Activated gamma-delta T cell (primary cell): ENCODE measurements around the gene CENPE.

ENCODE experiments used
- DNase-seq: peaks from one replicate; lab custom pipeline; 2025; lab: John Stamatoyannopoulos, UW

Gene CENPE

DNA sequence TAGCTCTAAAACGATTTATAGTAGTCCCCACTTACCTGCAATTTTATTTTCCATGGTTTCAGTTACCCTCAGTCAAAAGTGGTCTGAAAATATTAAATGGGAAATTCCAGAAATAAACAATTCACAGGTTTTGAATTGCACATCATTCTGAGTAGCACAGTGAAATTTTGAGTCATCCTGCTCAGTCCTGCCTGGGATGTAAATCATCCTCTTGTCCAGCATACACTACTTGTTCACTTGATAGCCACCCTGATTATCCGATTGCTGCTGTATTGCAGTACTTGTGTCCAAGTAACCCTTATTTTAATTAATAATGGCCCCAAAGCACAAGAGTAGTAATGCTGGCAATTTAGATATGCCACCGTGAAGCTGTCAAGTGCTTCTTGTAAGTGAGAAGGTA is 75.0 kb downstream of the CENPE start:
- no peak for DNase-seq

DNA sequence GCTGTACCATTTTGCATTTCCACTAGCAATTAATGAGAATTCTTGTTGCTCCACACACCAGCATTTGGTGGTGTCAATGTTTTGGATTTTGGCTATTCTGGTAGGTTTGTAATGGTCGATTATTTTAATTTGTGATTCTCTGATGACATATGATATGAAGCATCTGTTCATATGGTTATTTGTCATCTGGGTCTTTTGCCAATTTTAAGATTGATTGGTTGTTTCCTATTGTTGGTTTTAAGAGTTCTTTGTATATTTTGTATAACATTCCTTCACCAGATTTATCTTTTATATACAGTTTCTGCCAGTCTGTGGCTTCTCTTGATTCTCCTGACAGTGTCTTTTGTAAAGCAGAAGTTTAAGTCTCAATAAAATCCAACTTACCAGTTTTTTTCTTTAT is 80.0 kb downstream of the CENPE start:
- DNase-seq: no peak

DNA sequence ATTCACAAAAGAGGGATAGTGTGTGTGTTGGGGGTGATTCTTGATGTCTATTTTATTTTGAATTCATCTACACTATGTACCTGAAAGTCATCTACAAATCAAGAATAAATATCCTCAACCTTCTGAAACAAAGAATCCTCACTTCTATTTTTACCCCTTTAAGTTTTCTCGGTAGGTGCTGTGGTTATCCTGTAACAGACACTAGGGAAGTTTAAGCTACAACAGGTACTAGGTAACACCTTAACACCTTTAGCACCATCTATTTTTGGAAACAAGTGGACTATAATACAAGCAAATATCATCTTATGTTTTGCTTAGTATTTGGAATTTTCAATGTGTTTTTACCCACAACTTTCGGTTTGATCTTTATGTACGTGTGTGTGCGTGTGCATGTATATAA is 86.5 kb downstream of the CENPE start:
- DNase-seq: no peak

DNA sequence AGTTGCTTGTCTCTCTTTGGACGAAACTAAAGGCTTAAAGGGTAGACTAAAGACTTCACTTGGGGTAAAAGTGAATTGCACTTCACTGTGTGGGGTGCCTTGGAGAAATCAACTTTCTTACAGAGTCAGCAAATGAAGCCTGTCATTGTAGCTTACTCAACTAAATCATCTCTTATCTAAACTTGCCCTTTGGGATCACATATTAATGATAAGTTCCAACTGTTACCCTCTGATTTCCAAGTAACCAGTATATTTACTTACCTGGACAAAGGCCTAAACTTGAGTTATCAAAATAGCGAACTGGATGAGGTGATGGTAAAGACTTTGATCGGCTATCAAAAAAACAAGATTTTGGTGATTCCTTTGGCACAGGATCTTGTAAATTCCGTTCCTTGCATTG is 89.6 kb downstream of the CENPE start:
- no peak for DNase-seq

DNA sequence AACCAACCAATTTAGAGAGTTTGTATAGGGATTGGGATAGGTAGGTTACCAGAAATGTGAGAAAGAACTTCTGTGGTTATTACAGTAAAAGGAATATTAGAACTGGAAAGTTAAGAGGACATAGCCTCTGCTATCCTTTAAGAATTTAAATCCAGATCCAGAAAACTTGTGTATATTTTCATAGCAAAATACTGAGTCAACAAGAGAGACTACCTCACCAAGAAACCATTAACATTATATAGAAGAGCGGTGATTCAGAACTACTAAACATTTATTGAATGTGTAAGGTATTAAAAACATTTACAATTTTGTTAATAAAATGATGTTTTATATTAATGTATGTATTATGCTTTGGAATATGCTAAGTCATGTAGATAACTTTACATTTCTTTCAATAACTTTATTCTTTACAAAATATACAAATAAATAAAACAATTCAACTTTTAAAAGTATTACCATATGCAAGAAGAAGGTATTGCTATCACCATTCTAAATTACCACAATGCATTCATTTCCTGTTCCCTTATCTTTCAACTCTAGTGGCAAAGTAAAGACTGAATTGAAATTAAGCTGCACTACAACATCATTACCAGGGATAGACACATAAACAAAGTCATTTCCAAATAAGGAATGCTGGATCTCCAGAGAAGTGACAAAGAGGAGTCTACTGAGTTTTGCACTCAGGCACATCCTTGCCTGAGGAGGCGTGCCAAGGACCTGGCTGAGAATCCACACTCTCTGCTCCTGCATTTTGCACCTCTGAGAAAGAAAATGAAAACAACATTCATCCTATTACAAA is 92.4 kb downstream of the CENPE start:
- no peak for DNase-seq

DNA sequence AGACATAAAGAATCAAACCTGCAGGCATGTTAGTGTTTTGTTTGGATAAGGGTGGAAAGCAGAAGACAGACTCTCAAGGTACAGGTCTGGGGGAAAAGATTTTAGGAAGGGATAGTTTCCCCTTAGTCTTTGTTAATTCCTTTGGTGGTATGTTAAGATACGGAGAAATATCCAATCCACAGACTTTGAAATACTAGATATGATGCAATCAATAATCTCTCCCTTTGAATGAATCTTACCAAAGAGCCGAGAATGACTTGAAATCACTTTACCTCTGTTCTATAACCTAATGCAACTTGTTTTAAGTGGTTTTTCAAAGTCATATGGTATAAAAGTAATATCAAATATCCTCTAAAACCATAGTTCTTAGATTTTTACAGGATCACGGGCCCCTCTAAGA is 93.3 kb downstream of the CENPE start:
- DNase-seq: no peak

DNA sequence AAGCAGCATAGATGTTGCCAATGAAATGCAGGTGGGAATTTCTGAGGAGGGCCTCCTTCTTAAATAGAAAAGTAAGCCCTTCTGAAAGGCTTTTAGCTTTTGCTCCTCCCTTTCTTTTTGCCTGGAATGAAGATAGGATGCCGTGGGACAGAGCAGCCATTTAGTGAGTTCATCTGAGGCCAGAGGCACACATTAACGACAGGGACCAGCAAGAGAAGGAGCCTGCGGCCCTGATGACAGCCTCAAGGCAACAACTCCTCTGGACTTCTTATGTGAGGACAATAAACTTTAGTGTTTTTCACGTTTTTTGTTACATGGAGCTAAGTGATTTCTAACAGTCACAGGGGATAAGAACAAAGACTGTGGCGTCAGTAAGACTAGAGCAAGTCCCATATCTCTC is 97.5 kb downstream of the CENPE start:
- no peak for DNase-seq

DNA sequence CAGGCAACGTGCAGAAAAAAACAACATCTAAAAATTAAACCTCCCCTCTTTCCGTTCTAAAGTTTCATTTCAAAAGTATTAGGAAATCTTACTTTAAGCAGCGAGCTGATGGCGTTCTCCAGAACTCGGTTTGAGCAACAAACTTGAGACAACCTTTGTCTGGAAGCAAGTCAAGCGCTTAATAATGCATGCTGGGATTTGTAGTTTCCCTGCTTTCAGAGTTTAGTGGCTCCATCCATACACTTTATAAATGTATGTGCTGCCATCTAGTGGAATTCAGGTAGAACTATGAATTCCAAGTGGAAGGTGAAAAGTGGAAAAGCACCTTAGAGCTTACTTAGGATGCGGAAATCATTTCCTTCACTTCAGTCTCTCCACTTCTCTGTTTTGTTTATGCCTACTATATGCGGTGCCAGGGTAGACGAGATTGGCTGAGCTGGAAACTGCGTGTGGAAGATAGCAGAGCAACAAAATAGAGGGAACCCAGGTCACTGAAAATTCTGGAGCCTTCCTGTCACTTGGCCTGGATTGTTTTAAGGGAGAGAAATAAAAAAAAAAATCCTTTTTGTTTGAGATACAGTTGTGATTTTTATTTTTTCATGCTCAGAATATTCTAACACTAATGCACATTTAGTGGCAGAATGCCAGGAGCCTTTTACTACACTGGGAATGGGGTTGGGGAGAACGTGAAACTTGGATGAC is 98.3 kb downstream of the CENPE start, which contains the start of gene BDH2:
BDH2 (minus strand) TSS at position 144 of the 702 bp plus-strand sequence. CDS start 3,580 bp downstream, outside the sequence.
- DNase-seq: no peak

DNA sequence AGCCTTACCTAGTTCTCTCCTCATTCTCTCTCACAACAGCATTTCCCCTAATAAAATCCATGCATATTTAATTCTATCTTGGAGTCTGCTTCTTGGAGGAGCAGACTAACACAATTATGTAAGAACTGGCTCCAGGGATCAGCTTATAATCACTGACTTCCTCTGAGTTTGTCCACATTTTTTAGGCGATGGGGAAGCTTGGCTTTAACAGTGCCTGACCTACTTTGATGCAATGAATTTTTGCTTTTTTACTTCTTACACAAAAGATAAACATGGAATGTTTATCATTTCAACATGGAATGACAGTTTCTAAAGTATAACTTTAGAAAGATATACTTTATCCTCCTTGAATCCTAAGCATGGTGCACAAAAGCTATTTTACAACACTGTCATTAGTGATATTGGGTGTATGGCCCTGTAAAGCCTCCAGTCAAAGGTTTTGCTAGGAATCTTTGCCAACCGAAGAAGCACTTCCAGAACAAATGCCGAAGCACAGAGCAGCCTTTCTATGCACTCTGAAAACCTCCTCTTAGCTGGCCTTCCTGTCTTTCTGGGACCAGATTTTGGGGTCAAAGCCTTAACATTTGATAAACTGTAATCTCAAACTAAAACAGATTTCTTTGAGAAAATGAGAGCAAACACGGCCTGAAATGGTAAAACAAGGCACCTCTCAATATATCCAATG is 99.2 kb downstream of the CENPE start:
- no peak for DNase-seq

DNA sequence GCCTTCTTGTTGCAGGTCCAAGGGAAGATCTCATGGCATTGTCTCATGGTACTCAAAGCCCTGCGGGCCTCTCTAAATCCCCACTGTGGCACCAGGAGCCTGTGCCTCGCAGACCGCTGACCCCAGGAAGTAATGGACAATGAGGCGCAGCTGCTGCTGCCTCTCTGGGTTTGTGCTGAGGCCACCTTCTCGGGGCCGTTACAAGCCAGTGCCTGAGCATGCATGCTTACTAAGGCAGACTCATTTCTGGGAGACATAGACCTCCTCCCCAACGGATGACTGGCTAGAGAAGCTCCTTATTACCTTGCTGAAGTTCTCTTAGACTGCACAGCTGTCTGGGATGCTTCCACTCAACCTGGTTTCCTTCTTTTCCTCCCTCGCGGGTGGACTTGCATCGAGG is 99.8 kb downstream of the CENPE start:
- no peak for DNase-seq

DNA sequence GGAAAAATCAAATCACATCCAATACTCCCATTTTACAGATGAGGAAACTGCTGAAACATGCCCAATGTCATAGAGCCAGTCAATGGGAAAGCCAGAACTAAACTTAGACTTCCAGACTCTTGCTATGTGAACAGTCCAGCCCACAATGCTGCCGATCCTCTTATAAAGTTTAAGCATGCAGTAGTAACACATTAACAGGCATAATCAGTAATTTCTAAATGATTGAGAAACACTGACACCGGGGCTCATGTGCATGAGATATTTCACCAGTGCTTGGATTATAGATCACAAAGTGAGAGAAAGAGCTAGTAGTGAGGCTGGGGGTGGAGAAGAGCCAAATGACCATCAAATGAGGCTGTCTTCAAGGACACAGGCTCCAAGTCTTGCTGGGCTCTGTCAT is 101.0 kb downstream of the CENPE start:
- no peak for DNase-seq

DNA sequence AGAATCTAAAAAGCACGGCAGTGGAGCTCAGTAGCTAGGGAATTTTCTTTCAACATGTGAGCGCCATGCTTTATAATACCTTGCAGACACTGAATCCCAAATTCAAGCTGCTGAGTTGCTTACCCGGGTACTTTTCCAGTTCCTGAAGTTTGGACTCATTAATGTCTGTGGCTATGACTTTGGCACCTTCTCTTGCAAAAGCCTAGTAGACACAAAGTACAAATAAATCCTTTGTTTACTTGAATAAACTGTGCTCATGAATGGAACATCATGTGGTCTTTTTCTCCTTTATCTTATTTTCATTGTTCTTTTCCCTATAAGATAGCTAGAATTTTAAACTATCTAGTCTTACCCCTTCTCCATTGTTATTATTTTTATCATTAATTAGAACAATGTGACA is 103.1 kb downstream of the CENPE start:
- DNase-seq: no peak

DNA sequence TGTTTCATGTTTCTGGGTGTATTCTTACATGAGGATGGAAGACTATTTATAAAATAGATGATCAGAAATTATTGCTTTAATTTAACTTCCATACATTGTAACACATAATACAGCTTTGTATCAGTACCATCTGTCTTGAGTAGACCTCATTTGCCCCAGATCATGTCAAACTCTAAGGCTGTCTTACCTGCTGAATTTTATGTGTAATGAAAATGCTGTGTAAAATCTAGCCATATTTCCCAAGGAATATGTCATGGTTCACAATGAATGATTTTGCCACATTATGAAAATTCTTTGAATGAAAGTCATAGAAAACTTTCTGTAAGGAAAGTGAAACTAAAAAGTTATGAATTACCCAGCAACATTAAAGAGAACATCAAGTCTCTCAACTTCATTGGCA is 105.9 kb downstream of the CENPE start:
- no peak for DNase-seq

DNA sequence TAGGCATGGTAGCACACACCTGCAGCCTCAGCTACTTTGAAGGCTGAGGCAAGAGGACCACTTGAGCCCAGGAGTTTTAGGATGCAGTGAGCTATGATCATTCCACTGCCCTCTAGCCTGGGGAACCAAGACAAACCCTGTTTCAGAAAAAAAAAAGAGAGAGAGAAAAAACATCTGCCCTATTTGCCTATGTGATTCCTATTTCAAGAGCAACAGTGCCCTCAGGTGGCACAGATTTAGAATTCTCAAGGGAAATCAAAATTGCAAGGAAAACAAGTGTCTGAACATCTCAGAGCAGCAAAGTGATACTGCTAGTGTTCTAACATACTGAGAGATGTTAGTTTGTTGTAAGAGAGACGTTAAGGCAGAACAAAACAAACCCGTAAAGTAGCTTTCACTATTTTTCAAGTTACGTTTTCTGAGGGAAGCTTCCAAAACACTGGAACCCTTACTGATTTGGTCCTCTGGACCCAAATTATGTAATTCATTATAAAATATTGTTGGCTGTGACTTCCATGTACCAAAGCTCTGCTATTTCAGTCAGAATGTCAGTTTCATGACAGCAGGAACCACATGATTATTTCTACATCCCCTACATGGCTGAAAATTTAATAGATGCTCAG is 106.4 kb downstream of the CENPE start:
- no peak for DNase-seq

DNA sequence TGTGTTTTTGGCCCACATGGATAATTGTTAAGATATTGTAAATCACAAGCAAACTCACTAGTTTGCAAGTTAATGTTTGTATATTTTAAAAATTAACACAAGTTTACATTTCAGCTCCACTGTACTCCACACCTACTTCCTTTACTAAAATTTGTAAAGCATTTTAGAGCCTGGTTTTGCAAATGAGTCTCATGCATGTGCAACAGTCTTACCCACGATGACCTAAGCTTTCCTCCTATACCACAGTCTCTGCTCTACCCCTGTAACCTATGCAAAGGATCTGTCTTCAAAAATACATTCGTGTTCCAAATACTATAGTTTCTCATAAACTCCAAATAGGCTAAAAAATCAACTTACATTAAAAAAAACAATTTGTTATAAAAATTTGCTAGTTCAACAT is 108.7 kb downstream of the CENPE start:
- DNase-seq: no peak

DNA sequence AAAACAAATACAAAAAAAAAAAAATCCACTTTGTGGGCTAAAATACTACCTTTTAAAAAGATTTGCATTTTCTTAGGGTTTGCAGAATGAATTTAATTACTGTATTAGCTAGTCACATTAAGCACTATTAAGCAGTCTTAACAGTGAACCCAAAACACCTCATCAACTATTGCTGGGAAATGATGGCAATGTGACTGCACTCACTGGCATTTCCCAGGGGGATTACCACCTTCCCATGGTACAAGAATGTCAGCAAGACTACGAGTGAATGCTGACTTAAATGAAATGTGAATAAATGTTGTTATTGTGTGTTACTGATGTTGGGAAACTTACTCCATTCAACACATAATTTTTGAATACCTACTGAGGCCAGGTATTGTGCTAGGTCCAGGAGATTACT is 111.6 kb downstream of the CENPE start:
- no peak for DNase-seq

DNA sequence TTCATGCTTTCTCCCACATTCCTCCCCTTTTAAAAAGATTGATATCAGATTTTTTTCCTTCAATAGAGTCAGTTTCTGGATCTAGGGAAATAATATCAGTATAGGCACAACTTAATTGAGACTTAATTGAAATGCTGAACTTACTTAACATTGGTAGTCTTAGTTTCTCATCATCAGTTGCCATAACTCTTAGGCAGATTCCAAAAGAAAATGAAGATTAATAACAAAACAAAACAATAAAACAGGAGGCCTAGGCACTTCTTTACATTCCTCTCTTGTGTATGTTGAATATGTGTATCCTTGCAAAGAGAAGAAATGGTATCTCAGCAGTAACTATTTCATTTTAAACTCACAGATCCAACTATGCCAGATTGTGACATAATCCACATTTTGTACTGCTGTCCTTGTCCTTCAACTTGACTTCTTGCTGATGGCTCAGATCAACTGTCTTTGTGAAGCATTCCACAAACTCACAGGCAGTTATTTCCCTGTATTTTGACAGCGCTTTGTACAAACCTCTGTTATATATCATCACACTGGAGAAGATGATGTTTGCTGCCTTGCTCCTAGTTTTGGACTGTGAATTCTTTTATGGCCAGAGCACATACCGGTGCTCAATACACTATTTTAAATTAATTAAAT is 112.5 kb downstream of the CENPE start:
- DNase-seq: no peak

DNA sequence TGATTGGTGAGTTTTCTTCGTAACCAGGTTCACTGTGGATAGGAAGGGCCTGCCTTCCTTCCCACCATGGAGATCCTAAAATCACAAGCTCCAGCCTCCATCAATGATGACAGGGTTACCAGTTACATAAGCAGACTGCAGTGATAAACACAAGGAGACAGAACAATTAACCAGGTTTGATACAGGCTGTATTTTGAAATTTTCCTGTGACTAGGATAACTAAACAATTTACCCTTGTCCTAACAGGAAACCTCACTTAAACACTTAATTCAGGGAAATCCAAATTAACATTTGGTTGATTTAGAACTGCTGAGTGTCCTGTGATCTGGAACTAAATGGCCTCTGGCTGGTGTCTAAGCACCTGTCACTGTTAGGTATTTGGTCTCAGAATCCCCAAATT is 118.5 kb downstream of the CENPE start:
- no peak for DNase-seq

DNA sequence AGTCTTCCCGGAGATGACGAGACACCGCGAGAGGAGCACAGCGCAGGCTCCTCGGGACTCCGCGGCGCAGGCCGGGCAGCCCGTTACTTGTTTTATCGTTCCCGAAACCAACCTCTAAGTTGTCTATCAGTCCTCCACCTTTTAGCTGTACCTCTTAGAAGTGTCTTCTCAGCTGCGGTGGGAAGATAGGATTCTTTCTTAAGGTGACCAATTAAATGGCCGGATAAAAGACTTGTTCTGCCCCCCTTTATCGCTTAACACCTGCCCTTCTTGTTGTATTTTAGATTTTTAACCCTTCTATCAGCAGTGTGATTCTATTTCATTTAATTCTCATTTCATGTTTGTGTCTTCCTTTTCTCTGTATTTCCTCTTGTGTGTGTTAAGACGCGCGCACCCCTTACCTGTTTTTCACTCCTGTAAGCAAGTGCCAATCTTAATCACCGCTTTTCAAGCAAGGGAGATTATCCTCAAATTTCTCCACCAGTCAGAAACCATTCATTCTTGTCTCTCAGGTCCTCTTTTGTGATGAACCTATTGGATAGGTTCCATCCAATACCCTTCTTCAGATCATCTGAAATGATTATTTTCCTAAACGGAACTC is 121.3 kb downstream of the CENPE start, which contains the start of gene SLC9B2:
SLC9B2 (minus strand) TSS at position 15 of the 601 bp plus-strand sequence. CDS start 9,211 bp downstream, outside the sequence.
- DNase-seq: no peak

DNA sequence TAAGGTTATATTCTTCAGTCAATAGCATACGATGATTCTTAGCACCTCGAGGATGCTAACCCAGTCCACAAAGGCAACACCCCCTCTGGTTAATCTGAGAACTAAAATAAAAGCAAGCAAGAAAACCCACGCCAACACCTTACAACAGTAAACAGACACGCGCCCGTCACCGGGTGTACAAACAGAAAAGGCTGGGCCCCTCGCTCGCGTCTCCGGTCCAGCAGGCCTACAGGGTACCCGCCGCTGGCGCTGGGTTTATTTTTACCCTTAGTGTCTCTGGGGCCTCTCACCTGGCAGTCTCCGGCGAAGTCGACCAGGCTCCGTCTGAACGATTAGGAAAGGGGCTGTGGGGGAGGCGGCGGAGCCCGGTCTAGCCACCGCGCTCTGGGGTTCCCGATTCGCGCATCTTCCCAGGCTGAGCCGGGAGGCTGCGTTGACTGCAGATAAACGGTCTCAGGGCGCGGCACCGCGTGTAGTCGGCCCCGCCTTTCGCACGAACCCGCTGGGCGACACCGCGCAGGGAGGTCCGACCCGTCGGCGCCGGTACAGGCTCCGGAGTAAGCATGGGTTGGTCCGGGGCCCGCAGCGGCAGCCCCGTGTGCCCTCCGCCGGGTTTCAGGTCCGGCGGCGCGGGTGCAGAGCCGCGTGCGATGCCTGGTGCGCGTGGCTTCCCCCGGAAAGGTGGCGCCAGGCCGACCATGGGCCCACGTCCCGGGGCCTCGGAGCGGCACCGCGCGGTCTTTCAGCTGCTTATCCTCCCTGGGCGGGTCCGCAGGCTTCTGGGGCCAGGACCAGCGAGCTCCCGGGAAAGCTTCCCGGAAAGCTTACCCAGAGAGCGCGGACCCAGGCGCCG is 122.0 kb downstream of the CENPE start:
- DNase-seq: peak; percentile 41
